ENCODE data around the gene EDDM13. TPM values are rescaled to one million over a fixed set of nuclear protein-coding genes. Genes with fewer than 3 reads are reported as not detected.

EDDM13 gene, protein sequence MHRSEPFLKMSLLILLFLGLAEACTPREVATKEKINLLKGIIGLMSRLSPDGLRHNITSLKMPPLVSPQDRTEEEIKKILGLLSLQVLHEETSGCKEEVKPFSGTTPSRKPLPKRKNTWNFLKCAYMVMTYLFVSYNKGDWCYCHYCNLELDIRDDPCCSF
- not detected in 2 replicates for total RNA-seq (ENCODE audit: low replicate concordance)

DNA sequence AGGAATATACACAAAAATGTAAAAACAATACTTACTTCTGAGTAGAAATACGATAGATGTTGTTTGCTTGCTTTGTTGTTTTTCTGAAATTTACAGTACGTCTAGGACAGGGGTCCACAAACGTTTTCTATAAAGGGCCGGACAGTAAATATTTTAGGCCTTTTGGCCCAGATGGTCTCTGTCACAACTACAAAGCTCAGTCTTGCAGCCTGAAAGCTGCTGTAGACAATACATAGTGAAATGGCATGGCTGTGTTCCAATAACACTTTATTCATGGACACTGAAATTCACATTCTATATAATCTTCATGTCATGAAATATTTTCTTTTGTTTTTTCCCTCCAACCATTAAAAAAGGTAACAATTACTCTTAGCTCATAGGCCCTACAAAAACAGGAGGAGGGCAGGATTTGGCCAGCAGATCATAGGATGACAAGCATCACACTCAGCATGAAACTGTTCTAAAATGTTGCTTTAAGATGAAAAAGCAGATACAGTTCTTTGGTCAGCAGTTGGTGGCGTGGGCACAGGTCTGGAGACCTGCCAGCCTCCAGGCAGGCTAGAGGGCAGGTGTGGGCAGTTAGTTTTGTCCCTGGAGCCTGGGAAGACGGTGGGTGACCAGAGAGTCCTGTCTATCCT, at the start of gene EDDM13:
TSS of gene EDDM13 (plus strand) at position 588 of the 638 bp plus-strand sequence. CDS start 87 bp downstream, outside the sequence.
- no peak within 1 kb of the TSS for H3K4me3 Mint-ChIP-seq
- Histone ChIP-seq H3K27ac (no peak within 1 kb of the TSS), H3K4me2 (no peak within 1 kb of the TSS), H3K9ac (no peak within 1 kb of the TSS), H2AFZ (replicated peaks) (no peak within 1 kb of the TSS), H3K36me3 (no peaks in the 10 kb centered on the region), H3K4me1 (no peaks in the 10 kb centered on the region), H3K4me3 (no peak within 1 kb of the TSS), H3K79me2 (ENCODE audit: low read depth) (no peaks in the 10 kb centered on the region), H3K9me3 (ENCODE audit: low read depth) (no peaks in the 10 kb centered on the region), H3K27me3 (no peaks in the 10 kb centered on the region), H3F3A (ENCODE audit: low read depth) (no peaks in the 10 kb centered on the region), H4K20me1 (ENCODE audit: low read depth) (no peaks in the 10 kb centered on the region)
- H3K4me1 Mint-ChIP-seq: peaks cover 9% of the 10 kb centered on the region
- peaks cover 6% of the 10 kb centered on the region for H3K36me3 Mint-ChIP-seq
- no peak for DNase-seq (ENCODE audit: low spot score)
- H3K9me3 Mint-ChIP-seq: peaks cover 4% of the 10 kb centered on the region
- H3K27me3 Mint-ChIP-seq (ENCODE audit: insufficient read depth, low read depth): no peaks in the 10 kb centered on the region
- no peak within 1 kb of the TSS for H3K27ac Mint-ChIP-seq
- TF ChIP-seq EZH2phosphoT487 (IDR thresholded peaks at IDR 0.05): no peak
- TF ChIP-seq, protein P1, sequence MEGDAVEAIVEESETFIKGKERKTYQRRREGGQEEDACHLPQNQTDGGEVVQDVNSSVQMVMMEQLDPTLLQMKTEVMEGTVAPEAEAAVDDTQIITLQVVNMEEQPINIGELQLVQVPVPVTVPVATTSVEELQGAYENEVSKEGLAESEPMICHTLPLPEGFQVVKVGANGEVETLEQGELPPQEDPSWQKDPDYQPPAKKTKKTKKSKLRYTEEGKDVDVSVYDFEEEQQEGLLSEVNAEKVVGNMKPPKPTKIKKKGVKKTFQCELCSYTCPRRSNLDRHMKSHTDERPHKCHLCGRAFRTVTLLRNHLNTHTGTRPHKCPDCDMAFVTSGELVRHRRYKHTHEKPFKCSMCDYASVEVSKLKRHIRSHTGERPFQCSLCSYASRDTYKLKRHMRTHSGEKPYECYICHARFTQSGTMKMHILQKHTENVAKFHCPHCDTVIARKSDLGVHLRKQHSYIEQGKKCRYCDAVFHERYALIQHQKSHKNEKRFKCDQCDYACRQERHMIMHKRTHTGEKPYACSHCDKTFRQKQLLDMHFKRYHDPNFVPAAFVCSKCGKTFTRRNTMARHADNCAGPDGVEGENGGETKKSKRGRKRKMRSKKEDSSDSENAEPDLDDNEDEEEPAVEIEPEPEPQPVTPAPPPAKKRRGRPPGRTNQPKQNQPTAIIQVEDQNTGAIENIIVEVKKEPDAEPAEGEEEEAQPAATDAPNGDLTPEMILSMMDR (IDR thresholded peaks at IDR 0.05): no peak
- TF ChIP-seq EZH2 (IDR thresholded peaks at IDR 0.05): no peak

DNA sequence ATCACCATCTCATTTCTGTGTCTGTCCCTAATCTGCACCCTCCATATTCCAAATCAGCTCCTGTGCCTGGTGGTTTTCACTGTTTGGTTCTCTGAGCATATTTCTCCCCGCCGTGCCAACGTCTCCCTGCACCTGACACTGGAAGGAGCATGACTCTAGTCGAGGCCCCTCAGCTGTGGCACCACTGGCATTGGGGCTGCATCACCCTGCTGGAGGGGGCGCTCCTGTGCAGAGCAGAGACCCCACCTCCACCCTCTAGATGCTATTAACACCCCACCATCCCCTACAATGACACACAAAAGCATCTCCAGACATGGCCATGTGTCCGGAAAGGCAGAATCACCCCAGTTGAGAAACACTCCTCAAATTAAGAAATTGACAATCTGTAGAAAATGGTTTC, 49.6 kb upstream of the EDDM13 start:
- H3F3A ChIP-seq (ENCODE audit: low read depth): no peaks in the 10 kb centered on the region
- H4K20me1 ChIP-seq (ENCODE audit: low read depth): no peaks in the 10 kb centered on the region
- H3K9me3 Mint-ChIP-seq: peaks cover 2% of the 10 kb centered on the region
- no peaks in the 10 kb centered on the region for H3K79me2 ChIP-seq (ENCODE audit: low read depth)
- no peaks in the 10 kb centered on the region for H3K4me1 Mint-ChIP-seq
- H2AFZ ChIP-seq (replicated peaks): no peak overlapping the region
- no peak overlapping the region for H3K4me3 Mint-ChIP-seq
- H3K27me3 ChIP-seq: no peaks in the 10 kb centered on the region
- no peaks in the 10 kb centered on the region for H3K27me3 Mint-ChIP-seq (ENCODE audit: insufficient read depth, low read depth)
- TF ChIP-seq EZH2phosphoT487 (IDR thresholded peaks at IDR 0.05): no peak
- TF ChIP-seq, protein P1 (IDR thresholded peaks at IDR 0.05): peak; percentile 15
- H3K36me3 Mint-ChIP-seq: peaks cover 2% of the 10 kb centered on the region
- no peak overlapping the region for H3K4me3 ChIP-seq
- H3K9me3 ChIP-seq (ENCODE audit: low read depth): no peaks in the 10 kb centered on the region
- no peak overlapping the region for H3K27ac ChIP-seq
- H3K36me3 ChIP-seq: no peaks in the 10 kb centered on the region
- H3K9ac ChIP-seq: no peak overlapping the region
- peak overlapping the region; percentile 47 for H3K27ac Mint-ChIP-seq
- H3K4me1 ChIP-seq: no peaks in the 10 kb centered on the region
- H3K4me2 ChIP-seq: no peak overlapping the region
- no peak for DNase-seq (ENCODE audit: low spot score)

DNA sequence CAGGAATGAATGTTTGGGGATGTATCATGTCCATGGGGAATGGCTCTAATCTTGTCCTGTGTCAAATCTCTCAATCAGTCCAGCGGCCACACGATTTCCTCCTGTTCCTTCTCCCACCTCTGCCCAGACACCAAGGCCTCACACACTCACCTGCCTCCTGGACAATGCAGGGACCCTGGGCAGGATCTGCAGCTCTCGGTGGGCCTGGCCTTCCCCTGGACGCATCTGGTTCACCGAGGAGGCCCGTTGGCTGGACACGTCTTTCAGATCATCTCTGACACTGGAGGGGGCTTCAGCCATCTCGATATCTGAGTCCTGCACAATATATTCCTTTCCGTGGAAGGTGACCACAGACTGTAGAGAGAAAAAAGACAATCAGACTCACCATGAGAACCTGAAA, 49.1 kb upstream of the EDDM13 start:
- H3K27me3 Mint-ChIP-seq (ENCODE audit: insufficient read depth, low read depth): no peaks in the 10 kb centered on the region
- H3K27ac Mint-ChIP-seq: no peak overlapping the region
- Histone ChIP-seq H3K27ac (no peak overlapping the region), H3K9me3 (ENCODE audit: low read depth) (no peaks in the 10 kb centered on the region), H3K4me3 (no peak overlapping the region), H3K27me3 (no peaks in the 10 kb centered on the region), H3F3A (ENCODE audit: low read depth) (no peaks in the 10 kb centered on the region), H3K4me2 (no peak overlapping the region), H3K9ac (no peak overlapping the region), H3K79me2 (ENCODE audit: low read depth) (no peaks in the 10 kb centered on the region), H2AFZ (replicated peaks) (no peak overlapping the region), H3K4me1 (no peaks in the 10 kb centered on the region), H4K20me1 (ENCODE audit: low read depth) (no peaks in the 10 kb centered on the region), H3K36me3 (no peaks in the 10 kb centered on the region)
- no peak overlapping the region for H3K4me3 Mint-ChIP-seq
- TF ChIP-seq, protein P1 (IDR thresholded peaks at IDR 0.05): no peak
- TF ChIP-seq EZH2phosphoT487 (IDR thresholded peaks at IDR 0.05): no peak
- H3K36me3 Mint-ChIP-seq: no peaks in the 10 kb centered on the region
- H3K9me3 Mint-ChIP-seq: no peaks in the 10 kb centered on the region
- H3K4me1 Mint-ChIP-seq: no peaks in the 10 kb centered on the region
- no peak for DNase-seq (ENCODE audit: low spot score)
